ENCODE measurements around the gene TUT7.
"Not testable (repeated sequence)": the region's sequence is repeated elsewhere in the genome, so short reads cannot be mapped to it uniquely, and the experiment has no call there.

Gene TUT7

GRCh38 chr9:86354011-86354817 is at the start of gene TUT7:
TSS of gene TUT7 (minus strand) at chr9:86354410. CDS start at chr9:86353199, 1,211 bp downstream.
- peak; percentile 70 to 97 (median 92) for DNase-seq

GRCh38 chr9:86402591-86402990 is 48.4 kb upstream of the TUT7 start:
- DNase-seq = no peak

GRCh38 chr9:86396412-86396811 is 42.2 kb upstream of the TUT7 start:
- DNase-seq = no peak

- DNase-seq = not testable (repeated sequence)
These were observed 36.0 kb upstream of the TUT7 start for GRCh38 chr9:86390184-86390583.

- DNase-seq = no peak
These were observed 35.4 kb upstream of the TUT7 start for GRCh38 chr9:86389628-86390027.

- DNase-seq = no peak
These were observed 33.2 kb upstream of the TUT7 start for GRCh38 chr9:86387376-86387775.

GRCh38 chr9:86383000-86383399 is 28.8 kb upstream of the TUT7 start:
- DNase-seq = not testable (repeated sequence)

- DNase-seq = no peak
These were observed 21.8 kb upstream of the TUT7 start for GRCh38 chr9:86376016-86376415.

GRCh38 chr9:86369810-86370209 is 15.6 kb upstream of the TUT7 start:
- DNase-seq = no peak

- DNase-seq = no peak
These were observed 14.8 kb upstream of the TUT7 start for GRCh38 chr9:86368871-86369521.

GRCh38 chr9:86361176-86361575 is 7.0 kb upstream of the TUT7 start:
- no peak for DNase-seq

GRCh38 chr9:86359151-86359879 is 5.1 kb upstream of the TUT7 start:
- DNase-seq = no peak

- DNase-seq = no peak
These were observed 3.0 kb upstream of the TUT7 start for GRCh38 chr9:86356871-86357866.

GRCh38 chr9:86355814-86356213 is 1.6 kb upstream of the TUT7 start:
- DNase-seq = no peak

GRCh38 chr9:86354818-86355309 is 654 bp upstream of the TUT7 start:
- DNase-seq = peak in 3 of 56 donors; percentile 37 to 61 (median 58)

GRCh38 chr9:86353655-86354010 is 577 bp downstream of the TUT7 start:
- DNase-seq = peak in 1 of 56 donors; percentile 25

GRCh38 chr9:86352440-86353077 is 1.7 kb downstream of the TUT7 start:
- DNase-seq = no peak

GRCh38 chr9:86351880-86352279 is 2.3 kb downstream of the TUT7 start:
- no peak for DNase-seq

GRCh38 chr9:86350006-86350760 is 4.0 kb downstream of the TUT7 start:
- DNase-seq = no peak
